HG03571 (cell line): ENCODE results near the gene UNKL.
A peak's percentile ranks its signal among the peaks of the same experiment; 100 is the strongest.

ENCODE experiments used
- ATAC-seq: cut with Tn5 transposase; IDR thresholded peaks from one replicate; pipeline ENCODE4 v1.9.1; 2021; ENCODE audit not compliant: unreplicated experiment

UNKL gene

DNA sequence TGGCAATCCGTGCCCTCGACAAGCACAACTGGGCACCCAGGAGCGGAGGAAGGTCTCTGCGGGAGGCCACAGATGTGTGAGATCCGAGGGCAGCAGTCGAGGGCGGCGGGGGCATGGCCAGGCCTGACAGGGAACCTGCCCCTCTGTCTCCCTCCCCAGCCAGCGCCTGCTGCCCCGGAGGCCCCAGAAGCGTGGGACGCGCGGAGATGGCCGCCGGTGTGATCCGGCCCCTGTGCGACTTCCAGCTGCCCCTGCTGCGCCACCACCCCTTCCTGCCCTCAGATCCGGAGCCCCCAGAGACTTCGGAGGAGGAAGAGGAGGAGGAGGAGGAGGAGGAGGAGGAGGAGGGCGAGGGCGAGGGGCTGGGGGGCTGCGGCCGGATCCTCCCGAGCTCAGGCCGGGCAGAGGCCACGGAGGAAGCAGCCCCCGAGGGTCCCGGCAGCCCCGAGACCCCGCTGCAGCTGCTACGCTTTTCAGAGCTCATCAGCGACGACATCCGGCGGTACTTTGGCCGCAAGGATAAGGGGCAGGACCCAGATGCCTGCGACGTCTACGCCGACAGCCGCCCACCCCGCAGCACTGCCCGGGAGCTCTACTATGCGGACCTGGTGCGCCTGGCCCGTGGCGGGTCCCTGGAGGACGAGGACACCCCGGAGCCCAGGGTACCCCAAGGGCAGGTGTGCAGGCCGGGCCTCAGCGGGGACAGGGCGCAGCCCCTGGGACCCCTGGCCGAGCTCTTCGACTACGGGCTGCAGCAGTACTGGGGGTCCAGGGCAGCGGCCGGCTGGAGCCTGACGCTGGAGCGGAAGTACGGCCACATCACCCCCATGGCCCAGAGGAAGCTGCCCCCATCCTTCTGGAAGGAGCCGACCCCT, 18.1 kb upstream of the UNKL start:
- ATAC-seq: no peak

GRCh38 chr16:1431497-1432270, 17.2 kb upstream of the UNKL start:
- ATAC-seq: no peak

DNA sequence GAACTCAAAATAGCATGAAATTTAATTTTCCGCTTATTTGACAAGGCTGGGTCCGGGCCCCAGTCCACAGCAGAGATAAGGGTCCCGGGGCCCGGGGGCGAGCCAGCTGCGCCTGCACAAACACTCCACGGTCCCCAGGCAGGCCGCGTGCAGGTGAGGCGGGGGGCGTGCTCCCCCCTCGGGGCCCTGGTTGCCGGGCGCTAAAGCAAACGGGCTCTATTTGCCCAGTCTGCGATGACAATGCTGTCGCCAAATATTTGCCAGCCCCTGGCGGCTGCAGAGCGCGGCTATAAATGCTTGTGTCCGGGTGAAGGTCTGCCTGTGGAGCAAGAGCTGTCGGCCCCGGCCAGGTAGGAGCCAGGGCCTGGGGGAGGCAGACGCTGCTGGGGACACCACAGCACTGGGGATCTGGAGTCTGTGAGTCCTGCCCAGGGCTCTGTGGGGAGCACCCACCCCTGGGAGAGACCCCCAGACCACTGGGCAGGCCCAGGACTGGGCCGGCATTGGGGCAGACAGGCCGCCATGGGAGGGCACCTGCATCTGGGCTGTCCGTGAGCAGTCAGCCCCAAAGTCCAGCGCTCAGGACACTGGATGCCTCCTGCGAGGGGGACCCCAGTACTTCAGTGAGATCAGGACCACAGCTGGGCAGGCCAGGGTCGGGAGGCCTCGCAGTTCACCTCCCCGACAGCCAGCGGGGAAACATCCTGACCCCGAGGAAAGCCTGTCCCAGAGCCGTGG, 16.4 kb upstream of the UNKL start, which contains the start of gene PERCC1:
TSS of gene PERCC1 (plus strand) at position 320 of the 738 bp plus-strand sequence. CDS start 1,516 bp downstream, outside the sequence.
- ATAC-seq: no peak

GRCh38 chr16:1430214-1430758, 15.8 kb upstream of the UNKL start:
- no peak for ATAC-seq

DNA sequence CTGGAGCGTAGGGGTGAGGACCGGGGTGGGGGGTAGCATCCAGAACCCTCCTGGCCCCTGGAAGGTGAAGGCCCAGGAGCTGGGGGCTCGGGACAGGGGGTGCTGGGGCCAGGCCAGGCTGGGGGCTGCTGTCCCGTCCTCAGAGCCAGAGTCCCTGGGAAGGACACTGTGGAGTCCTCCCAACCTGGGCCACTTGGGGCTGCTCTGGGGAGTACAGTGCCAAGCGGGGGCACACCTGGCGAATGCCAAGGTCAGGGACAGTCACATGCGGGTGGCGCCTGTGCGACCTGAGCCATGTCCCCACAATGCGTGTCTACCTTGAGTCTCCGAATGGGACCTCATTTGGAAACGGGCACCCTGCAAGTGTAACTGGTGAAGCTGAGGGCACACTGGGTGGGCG, 15.1 kb upstream of the UNKL start:
- ATAC-seq: no peak

DNA sequence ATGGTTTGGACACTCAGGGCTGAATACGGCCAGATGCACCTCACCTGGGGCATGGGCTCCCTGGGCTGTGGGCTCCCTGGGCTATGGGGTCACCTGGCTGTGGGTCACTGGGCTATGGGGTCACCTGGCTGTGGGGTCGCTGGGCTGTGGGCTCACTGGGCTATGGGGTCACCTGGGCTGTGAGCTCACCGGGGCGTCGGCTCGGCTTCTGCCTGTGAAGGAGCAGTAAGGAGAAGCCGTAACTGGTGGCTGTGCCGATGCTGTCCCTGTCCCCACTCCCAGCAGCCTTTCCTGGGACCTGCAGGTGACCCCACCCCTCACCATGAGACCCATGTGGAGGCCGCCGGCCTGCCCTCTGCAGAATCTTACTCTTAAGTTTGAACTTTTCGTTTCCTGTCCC, 14.5 kb upstream of the UNKL start:
- no peak for ATAC-seq

- ATAC-seq: no peak
Observed at GRCh38 chr16:1428511-1428910, 14.0 kb upstream of the UNKL start.

DNA sequence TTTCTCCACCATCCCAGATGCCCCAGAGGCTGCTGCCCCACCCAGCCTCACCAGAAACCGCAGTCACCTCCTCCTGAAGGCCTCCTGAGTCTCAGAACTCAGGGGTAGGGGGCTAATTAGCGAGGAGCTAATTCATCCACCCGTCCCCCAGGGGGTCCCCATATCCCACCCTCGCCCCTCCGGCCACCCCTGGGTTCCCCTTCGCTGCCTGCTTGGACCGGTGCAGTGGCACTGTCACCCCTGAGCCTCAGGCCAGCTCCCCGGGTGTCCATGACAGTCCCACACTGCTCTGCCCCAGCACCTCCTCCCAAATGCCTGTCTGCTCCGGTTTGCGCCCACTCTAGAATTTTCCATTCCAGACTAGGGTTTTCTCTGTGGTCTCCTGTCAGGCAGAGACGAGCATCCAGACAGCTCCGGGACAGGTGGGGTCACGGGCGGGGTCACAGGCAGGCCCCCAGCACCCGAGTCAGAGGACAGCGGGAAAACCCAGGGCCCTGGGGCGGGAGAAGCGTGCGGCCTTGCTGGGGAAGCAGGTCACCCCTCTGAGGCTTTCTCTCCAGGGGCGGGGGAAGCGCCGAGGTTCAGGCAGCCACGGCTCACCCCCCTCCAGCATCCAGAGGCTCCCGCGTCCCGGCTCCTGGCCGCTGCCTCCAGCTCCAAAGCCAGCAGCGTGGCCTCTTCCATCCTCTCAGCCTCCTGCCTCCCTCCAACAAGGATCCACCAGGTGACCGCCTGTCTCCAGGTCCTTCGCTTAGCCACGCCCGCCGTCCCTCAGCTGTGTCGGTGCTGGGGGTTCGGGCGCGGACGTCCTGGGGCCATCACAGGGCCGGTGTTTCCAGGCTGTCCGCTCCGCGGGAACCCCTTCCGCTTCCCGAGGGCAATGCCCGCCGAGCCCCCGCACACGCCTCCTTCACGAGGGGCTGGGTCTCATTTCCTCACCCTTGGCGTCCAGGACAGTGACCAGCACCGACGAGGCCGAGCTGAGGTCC, 13.3 kb upstream of the UNKL start:
- ATAC-seq: no peak

GRCh38 chr16:1426734-1427471, 12.4 kb upstream of the UNKL start:
- ATAC-seq: no peak

DNA sequence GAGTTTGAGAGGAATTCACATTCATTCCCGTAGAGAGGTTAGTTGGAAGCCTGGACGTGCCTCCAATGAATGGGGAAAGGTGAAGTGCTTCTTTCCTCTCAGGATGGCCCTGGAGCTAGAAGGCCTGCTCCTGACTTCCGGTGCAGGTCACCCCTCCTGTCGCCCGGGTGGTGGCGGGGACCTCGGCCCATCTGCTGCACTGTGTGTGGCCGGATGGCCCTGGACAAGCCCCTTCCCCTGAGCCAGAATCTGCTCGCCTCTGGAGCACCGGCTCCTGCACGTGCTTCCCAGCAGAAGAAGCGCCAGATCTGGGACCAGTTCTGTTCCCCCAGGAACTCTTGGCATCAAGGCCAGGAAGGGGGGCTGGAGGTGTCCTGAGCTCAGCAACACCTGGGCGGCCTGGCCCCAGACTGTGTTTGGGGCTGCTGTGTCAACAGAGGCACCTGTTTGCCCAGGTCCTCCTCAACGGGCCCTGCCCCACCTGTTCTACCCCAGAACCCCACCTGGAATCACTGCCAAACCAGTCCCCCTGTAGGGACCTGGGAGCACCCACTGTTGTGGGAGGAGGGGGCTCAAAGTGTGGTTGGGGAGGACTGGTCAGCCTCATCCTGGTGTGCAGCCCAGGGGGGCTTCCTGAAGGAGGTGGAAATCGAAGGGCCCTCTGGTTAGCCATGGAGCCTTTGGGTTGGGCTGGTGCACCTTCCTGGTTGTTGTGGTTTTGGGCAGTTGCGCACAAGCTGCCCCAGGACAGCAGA, 11.3 kb upstream of the UNKL start:
- no peak for ATAC-seq

DNA sequence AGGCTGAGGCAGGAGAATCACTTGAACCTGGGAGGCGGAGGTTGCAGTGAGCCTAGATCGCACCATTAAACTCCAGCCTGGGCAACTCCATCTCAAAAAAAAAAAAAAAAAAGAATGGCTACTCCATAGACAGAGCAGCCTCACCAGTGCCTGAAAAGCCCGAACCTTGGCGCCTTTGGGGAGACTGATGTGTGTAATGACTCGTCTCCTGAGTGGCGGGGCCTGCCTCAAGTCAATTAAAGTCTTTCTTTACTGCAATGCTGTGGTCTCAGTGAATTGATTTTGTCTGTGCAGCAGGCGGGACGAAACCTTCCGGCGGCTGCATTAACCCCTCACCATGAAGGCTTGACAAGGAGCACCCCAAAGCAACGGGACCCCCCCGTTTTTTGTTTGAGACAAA, 9.5 kb upstream of the UNKL start:
- ATAC-seq: no peak

DNA sequence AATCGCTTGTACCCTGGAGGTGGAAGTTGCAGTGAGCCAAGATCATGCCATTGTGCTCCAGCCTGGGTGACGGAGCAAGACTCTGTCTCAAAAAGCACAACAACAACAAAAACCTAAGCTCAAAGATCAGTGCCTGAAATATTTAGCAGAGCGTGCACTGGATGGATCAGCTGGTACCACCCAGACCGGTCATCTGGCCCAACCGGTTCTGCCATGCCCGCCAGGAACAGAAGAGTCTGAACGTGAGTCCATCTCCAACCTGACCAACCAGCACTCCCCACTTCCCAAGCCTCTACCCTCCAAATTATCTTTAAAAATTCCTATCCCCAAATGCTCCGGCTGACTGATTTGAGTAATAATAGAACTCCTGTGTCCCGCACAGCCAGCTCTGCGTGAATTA, 7.6 kb upstream of the UNKL start:
- ATAC-seq: no peak

DNA sequence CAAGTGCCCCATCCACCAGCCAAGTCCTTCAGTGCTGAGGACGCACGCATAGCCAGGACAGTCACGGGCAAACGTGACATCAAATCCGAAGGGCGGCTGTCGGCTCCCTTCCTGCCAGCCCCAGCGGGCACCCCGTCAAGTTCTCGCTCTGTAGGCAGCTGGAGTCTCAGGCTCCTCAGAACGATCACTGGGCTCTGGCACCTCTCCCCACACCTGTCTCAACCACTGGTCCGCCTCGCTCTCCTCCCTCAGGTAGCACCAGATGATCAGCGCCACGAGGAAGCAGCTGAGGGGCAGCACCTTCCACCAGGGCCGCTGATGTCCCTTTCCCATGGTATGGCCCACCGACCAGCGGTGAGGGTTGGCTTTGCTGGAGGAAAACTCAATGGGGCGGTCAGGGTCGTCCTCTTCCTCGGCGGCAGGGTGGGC, 5.6 kb upstream of the UNKL start:
- peak; percentile 13 for ATAC-seq

- ATAC-seq: no peak
Observed at GRCh38 chr16:1416521-1416941, 2.0 kb upstream of the UNKL start.

- ATAC-seq: peak; percentile 40
Observed at GRCh38 chr16:1413684-1414531, 596 bp downstream of the UNKL start.

GRCh38 chr16:1412847-1413246, 1.7 kb downstream of the UNKL start:
- ATAC-seq: no peak

GRCh38 chr16:1408171-1408837, 6.2 kb downstream of the UNKL start:
- peak; percentile 64 for ATAC-seq
